Memory B cell (primary cell): ENCODE data around the gene SLC16A3.

Experiments used
- ATAC-seq: fragments of 150-1000 bp; cut with Tn5 transposase; 2 replicates; pipeline ENCODE4 v1.10.0; 2021; ENCODE audit warnings: low read depth, mild to moderate bottlenecking, moderate library complexity
- DNase-seq, 2 donors: peaks; one replicate each; pipeline ENCODE4 v3.0.0; 2022; ENCODE audit warnings: low spot score in 2 of 2
- H3K27ac Mint-ChIP-seq: one replicate; pipeline ENCODE4 v1.8.0; 2022; ENCODE audit warnings: mild to moderate bottlenecking, moderate library complexity, mixed read lengths
- H3K27me3 Mint-ChIP-seq: one replicate; pipeline ENCODE4 v1.8.0; 2022; ENCODE audit warnings: mixed read lengths
- H3K36me3 Mint-ChIP-seq: one replicate; pipeline ENCODE4 v1.8.0; 2022; ENCODE audit warnings: mild to moderate bottlenecking, mixed read lengths
- H3K4me1 Mint-ChIP-seq: one replicate; pipeline ENCODE4 v1.8.0; 2022; ENCODE audit warnings: mixed read lengths
- H3K4me3 Mint-ChIP-seq: one replicate; pipeline ENCODE4 v1.8.0; 2022; ENCODE audit warnings: mild to moderate bottlenecking, moderate library complexity, mixed read lengths
- H3K9me3 Mint-ChIP-seq: one replicate; pipeline ENCODE4 v1.8.0; 2022; ENCODE audit warnings: mixed read lengths

The SLC16A3 gene

DNA sequence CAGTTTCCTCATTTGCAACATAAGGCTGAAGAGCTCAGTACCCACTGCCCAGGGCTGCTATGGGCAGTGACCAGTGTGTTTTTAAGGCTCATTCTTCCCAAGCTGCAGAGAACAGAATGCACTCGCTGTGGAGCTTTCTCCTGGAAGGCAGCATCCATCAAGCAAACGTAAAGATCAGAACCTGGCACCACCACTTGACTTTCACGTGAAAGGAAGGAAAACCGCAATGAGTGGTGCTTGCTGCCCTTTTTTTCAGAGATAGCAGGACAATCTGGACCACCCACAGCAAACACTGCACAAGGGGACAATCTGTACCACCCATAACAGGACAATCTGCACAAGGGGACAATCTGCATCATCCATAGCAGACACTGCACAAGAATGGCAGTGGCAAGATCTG lies 33.5 kb downstream of the SLC16A3 start:
- Mint-ChIP-seq H3K27me3 (no peaks in the 10 kb centered on the region), H3K4me1 (peaks cover 30% of the 10 kb centered on the region), H3K4me3 (no peak overlapping the region), H3K9me3 (no peaks in the 10 kb centered on the region), H3K36me3 (peaks cover 34% of the 10 kb centered on the region), H3K27ac (no peak overlapping the region)
- no peak for ATAC-seq
- no peak for DNase-seq

GRCh38 chr17:82263641-82264040 lies 34.8 kb downstream of the SLC16A3 start:
- H3K27ac Mint-ChIP-seq: no peak overlapping the region

DNA sequence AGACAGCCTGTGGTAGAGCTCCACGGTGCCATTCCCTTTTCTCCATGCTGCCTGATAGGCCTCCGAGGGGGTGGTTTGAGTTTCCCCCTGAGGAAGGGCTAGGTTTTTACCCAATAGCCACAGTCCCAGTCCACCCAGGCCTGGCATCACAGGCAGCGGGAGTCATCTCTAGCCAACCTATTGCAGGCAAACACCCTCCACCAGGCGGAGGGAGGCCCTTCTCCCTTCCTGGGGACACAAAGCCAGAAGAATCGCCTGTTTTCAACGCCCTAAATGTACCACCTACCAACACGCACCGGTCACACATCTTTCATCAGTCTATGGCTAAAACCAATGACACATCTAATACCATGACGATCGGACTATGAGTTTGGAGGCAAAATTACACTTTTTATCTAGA lies 37.3 kb downstream of the SLC16A3 start:
- Mint-ChIP-seq H3K36me3 (peaks cover 16% of the 10 kb centered on the region), H3K9me3 (no peaks in the 10 kb centered on the region), H3K27me3 (no peaks in the 10 kb centered on the region), H3K4me3 (no peak overlapping the region), H3K27ac (no peak overlapping the region), H3K4me1 (peaks cover 36% of the 10 kb centered on the region)
- DNase-seq: no peak
- ATAC-seq: no peak

More at GRCh38 chr17:82263641-82264040, 34.8 kb downstream of the SLC16A3 start:
- Mint-ChIP-seq H3K36me3 (peaks cover 29% of the 10 kb centered on the region), H3K4me3 (no peak overlapping the region), H3K4me1 (peaks cover 35% of the 10 kb centered on the region), H3K9me3 (no peaks in the 10 kb centered on the region), H3K27me3 (no peaks in the 10 kb centered on the region)
- DNase-seq (no peak), ATAC-seq (no peak)

- Mint-ChIP-seq H3K36me3 (peaks cover 13% of the 10 kb centered on the region), H3K4me1 (peaks cover 42% of the 10 kb centered on the region), H3K9me3 (no peaks in the 10 kb centered on the region), H3K27me3 (no peaks in the 10 kb centered on the region), H3K4me3 (no peak overlapping the region), H3K27ac (peak overlapping the region; percentile 45)
- ATAC-seq (peak; percentile 23), DNase-seq (no peak)
Observed at GRCh38 chr17:82267575-82268379, 38.9 kb downstream of the SLC16A3 start.

- H3K4me3 Mint-ChIP-seq: no peak overlapping the region
- H3K36me3 Mint-ChIP-seq: peaks cover 11% of the 10 kb centered on the region
- ATAC-seq: no peak
- no peaks in the 10 kb centered on the region for H3K27me3 Mint-ChIP-seq
- H3K4me1 Mint-ChIP-seq: peaks cover 42% of the 10 kb centered on the region
- no peak for DNase-seq
- no peaks in the 10 kb centered on the region for H3K9me3 Mint-ChIP-seq
- peak overlapping the region; percentile 70 for H3K27ac Mint-ChIP-seq
Observed at GRCh38 chr17:82269138-82269881, 40.5 kb downstream of the SLC16A3 start.

GRCh38 chr17:82269882-82270500 lies 41.1 kb downstream of the SLC16A3 start:
- no peak for DNase-seq
- Mint-ChIP-seq H3K9me3 (no peaks in the 10 kb centered on the region), H3K4me3 (peak overlapping the region; percentile 5), H3K27me3 (peaks cover 2% of the 10 kb centered on the region), H3K36me3 (peaks cover 9% of the 10 kb centered on the region), H3K4me1 (peaks cover 45% of the 10 kb centered on the region), H3K27ac (peak overlapping the region; percentile 70)
- no peak for ATAC-seq

GRCh38 chr17:82270651-82271050 lies 41.8 kb downstream of the SLC16A3 start:
- peak overlapping the region; percentile 5 for H3K4me3 Mint-ChIP-seq
- H3K9me3 Mint-ChIP-seq: no peaks in the 10 kb centered on the region
- no peak for DNase-seq
- peaks cover 9% of the 10 kb centered on the region for H3K36me3 Mint-ChIP-seq
- H3K27ac Mint-ChIP-seq: peak overlapping the region; percentile 70
- no peak for ATAC-seq
- H3K4me1 Mint-ChIP-seq: peaks cover 48% of the 10 kb centered on the region
- H3K27me3 Mint-ChIP-seq: peaks cover 3% of the 10 kb centered on the region

- peaks cover 9% of the 10 kb centered on the region for H3K36me3 Mint-ChIP-seq
- H3K4me3 Mint-ChIP-seq: peak overlapping the region; percentile 84
- ATAC-seq (no peak), DNase-seq (no peak)
- no peaks in the 10 kb centered on the region for H3K9me3 Mint-ChIP-seq
- H3K27ac Mint-ChIP-seq: peak overlapping the region; percentile 98
- H3K27me3 Mint-ChIP-seq: peaks cover 4% of the 10 kb centered on the region
- peaks cover 43% of the 10 kb centered on the region for H3K4me1 Mint-ChIP-seq
Observed at GRCh38 chr17:82271401-82271800, 42.6 kb downstream of the SLC16A3 start.

GRCh38 chr17:82272495-82273326 lies 43.9 kb downstream of the SLC16A3 start:
- peak in 1 of 2 donors; percentile 46 for DNase-seq
- H3K4me3 Mint-ChIP-seq: peak overlapping the region; percentile 84
- H3K9me3 Mint-ChIP-seq: no peaks in the 10 kb centered on the region
- peaks cover 7% of the 10 kb centered on the region for H3K27me3 Mint-ChIP-seq
- H3K36me3 Mint-ChIP-seq: peaks cover 9% of the 10 kb centered on the region
- ATAC-seq: peak; percentile 20
- peak overlapping the region; percentile 98 for H3K27ac Mint-ChIP-seq
- H3K4me1 Mint-ChIP-seq: peaks cover 36% of the 10 kb centered on the region

DNA sequence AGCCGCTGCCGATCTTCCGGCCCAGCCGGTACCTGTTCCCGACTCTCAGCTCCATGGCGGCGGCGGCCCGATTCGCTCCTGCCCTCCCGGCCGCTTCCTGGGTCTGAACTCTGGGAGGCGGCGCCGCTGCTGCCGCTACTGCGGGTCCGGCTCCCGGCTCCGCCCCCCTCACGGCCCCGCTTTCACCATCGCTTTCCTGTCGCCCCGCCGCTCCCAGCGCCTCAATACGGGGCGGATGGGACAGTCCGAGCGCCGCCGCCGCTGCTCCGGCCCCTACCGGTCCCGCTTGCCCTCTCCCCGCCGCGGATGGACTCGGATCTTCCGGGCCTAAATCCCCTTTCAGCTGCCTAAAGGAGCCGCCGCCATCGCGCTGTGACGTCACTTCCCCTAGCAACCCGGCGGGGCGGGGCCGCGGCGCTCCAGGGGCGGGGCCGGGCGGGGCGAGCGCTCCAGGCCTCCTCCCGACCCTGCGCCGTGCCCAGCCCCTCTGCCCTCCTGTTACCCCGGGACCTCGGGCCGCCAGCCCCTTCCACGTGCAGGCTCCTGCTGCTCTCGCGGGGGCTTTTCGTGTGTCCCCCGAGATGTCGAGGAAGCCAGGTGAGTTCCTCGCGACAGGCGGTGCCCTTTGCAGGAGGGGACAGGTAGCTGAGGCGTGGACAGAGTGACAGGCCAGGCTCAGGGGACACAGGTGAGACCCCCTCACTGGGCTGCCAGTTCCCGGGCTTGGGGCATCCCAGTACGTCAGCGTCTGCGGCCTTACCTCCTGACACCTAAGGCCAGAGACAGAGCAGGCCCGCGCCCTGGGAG lies 44.7 kb downstream of the SLC16A3 start, which contains the start of gene CSNK1D:
TSS of gene CSNK1D (minus strand) at position 374 of the 807 bp plus-strand sequence. CDS start at position 55, 319 bp downstream.
- no peaks in the 10 kb centered on the region for H3K9me3 Mint-ChIP-seq
- DNase-seq (peak; percentile 89 to 97), ATAC-seq (peak; percentile 86)
- H3K27me3 Mint-ChIP-seq: peaks cover 11% of the 10 kb centered on the region
- peak within 1 kb of the TSS; percentile 98 for H3K27ac Mint-ChIP-seq
- peak within 1 kb of the TSS; percentile 84 for H3K4me3 Mint-ChIP-seq
- peaks cover 9% of the 10 kb centered on the region for H3K36me3 Mint-ChIP-seq
- peaks cover 32% of the 10 kb centered on the region for H3K4me1 Mint-ChIP-seq

DNA sequence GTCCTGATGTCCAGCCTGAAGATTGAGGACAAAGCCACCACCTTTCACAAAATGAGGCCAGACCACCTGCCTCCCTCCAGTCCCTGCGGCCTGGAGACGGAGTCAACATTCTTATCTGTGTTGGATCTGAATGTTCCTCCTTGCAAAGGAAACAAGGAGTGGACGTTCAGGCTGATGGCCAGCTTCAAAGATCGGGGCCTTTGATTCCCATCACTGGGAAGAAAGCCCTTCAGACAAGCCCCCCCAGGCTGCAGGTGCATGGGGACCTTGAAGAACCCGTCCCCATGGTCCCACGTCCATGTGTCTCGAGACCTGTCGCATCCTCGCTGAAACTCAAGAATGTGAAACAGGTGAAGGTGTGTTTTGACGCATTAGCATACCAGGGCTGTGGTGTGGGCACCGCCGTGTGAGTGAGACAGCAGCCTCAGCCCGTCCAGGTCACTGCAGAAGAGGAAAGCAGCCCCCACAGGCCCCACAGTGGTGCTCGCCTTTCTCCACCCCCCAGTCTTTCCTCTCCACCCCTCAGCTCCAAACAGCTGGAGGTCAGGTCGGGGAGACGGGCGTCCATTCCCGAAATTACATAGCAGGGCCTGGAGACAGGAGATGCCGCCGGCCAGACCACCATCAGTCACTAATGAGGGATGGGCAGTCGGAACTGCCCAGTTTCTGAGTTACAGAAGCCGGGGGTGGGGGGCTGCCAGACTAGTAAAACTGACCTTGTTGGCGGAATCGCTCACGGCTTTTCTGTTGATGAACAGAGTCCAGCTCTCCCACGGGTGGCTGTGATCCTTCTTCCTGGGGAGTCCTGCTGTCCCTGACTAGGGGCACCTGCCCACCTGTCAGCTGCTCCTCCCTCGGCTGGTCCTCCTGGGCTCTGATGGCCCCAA lies 45.5 kb downstream of the SLC16A3 start:
- ATAC-seq: no peak
- Mint-ChIP-seq H3K27ac (no peak overlapping the region), H3K4me3 (peak overlapping the region; percentile 84)

GRCh38 chr17:82275326-82275725 lies 46.5 kb downstream of the SLC16A3 start:
- Mint-ChIP-seq H3K4me1 (peaks cover 19% of the 10 kb centered on the region), H3K9me3 (no peaks in the 10 kb centered on the region), H3K27ac (no peak overlapping the region), H3K27me3 (peaks cover 11% of the 10 kb centered on the region), H3K36me3 (peaks cover 7% of the 10 kb centered on the region), H3K4me3 (no peak overlapping the region)
- DNase-seq: no peak
- no peak for ATAC-seq

More for the DNA sequence above, 45.5 kb downstream of the SLC16A3 start:
- H3K27me3 Mint-ChIP-seq: peaks cover 11% of the 10 kb centered on the region
- H3K9me3 Mint-ChIP-seq: no peaks in the 10 kb centered on the region
- no peak for DNase-seq
- peaks cover 27% of the 10 kb centered on the region for H3K4me1 Mint-ChIP-seq
- peaks cover 9% of the 10 kb centered on the region for H3K36me3 Mint-ChIP-seq
